GM23338 (cell line): Measurements from ENCODE around the gene CUEDC1. TPM values are rescaled to one million over a fixed set of nuclear protein-coding genes. Genes with fewer than 3 reads are reported as not detected.
A peak's percentile ranks its signal among the peaks of the same experiment; 100 is the strongest.

Experiments
- ATAC-seq: fragments of 200-7000 bp; cut with Tn5 transposase; 3 replicates; pipeline ENCODE4 v1.9.1; 2020
- DNase-seq: peaks from one replicate; pipeline ENCODE4 v3.0.0-alpha.2; 2015; ENCODE audit warnings: low spot score
- H2AFZ ChIP-seq: fragments of 200-600 bp; sonication (generic); 2 replicates; pipeline ENCODE4 v1.8.0; 2016; ENCODE audit warnings: antibody characterized with exemption, mild to moderate bottlenecking, moderate library complexity
- H3F3A ChIP-seq: fragments of 200-600 bp; sonication (generic); replicated peaks from 2 replicates; pipeline ENCODE4 v1.8.0; 2017; ENCODE audit warnings: antibody characterized with exemption, mixed run types, low read depth
- H3K27ac ChIP-seq: fragments of 200-600 bp; sonication (generic); 2 replicates; pipeline ENCODE4 v1.6.1; 2016; ENCODE audit warnings: low read depth
- H3K27me3 ChIP-seq: fragments of 200-600 bp; sonication (generic); 2 replicates; pipeline ENCODE4 v1.8.0; 2016; ENCODE audit warnings: mild to moderate bottlenecking, mixed run types, moderate library complexity; ENCODE audit not compliant: insufficient read depth
- H3K36me3 ChIP-seq: fragments of 200-600 bp; sonication (generic); 2 replicates; pipeline ENCODE4 v1.8.0; 2016; ENCODE audit warnings: mild to moderate bottlenecking; ENCODE audit not compliant: insufficient read depth
- H3K4me1 ChIP-seq: fragments of 200-600 bp; sonication (generic); 2 replicates; pipeline ENCODE4 v1.8.0; 2016; ENCODE audit warnings: mild to moderate bottlenecking, moderate library complexity; ENCODE audit not compliant: insufficient read depth
- H3K4me2 ChIP-seq: fragments of 200-600 bp; sonication (generic); 2 replicates; pipeline ENCODE4 v1.7.1; 2017; ENCODE audit warnings: mixed run types
- H3K4me3 ChIP-seq: fragments of 200-600 bp; sonication (generic); 2 replicates; pipeline ENCODE4 v1.6.1; 2016; ENCODE audit warnings: mixed run types
- H3K79me2 ChIP-seq: fragments of 200-600 bp; sonication (generic); replicated peaks from 2 replicates; pipeline ENCODE4 v1.8.0; 2017; ENCODE audit warnings: mild to moderate bottlenecking; ENCODE audit not compliant: insufficient read depth
- H3K9me2 ChIP-seq: fragments of 200-600 bp; sonication (generic); 2 replicates; pipeline ENCODE4 v1.8.0; 2017; ENCODE audit not compliant: insufficient read depth
- H4K20me1 ChIP-seq: fragments of 200-600 bp; sonication (generic); replicated peaks from 2 replicates; pipeline ENCODE4 v1.8.0; 2017; ENCODE audit warnings: mild to moderate bottlenecking; ENCODE audit not compliant: insufficient read depth
- H3K27ac Mint-ChIP-seq: 2 replicates; pipeline ENCODE4 v1.8.0; 2020; ENCODE audit warnings: inconsistent platforms, mild to moderate bottlenecking, moderate library complexity, mixed read lengths
- H3K27me3 Mint-ChIP-seq: 3 replicates; pipeline ENCODE4 v1.8.0; 2022; ENCODE audit warnings: low read depth, mild to moderate bottlenecking, moderate library complexity, mixed read lengths, inconsistent platforms; ENCODE audit not compliant: insufficient read depth, poor library complexity
- H3K36me3 Mint-ChIP-seq: 3 replicates; pipeline ENCODE4 v1.8.0; 2021; ENCODE audit warnings: low read depth, mild to moderate bottlenecking, inconsistent platforms, moderate library complexity, mixed read lengths
- H3K4me1 Mint-ChIP-seq: 3 replicates; pipeline ENCODE4 v1.8.0; 2020; ENCODE audit warnings: mild to moderate bottlenecking, inconsistent platforms, mixed read lengths
- H3K4me3 Mint-ChIP-seq: 3 replicates; pipeline ENCODE4 v1.8.0; 2021; ENCODE audit warnings: moderate library complexity, mild to moderate bottlenecking, inconsistent platforms, mixed read lengths
- H3K9me3 Mint-ChIP-seq: 3 replicates; pipeline ENCODE4 v1.8.0; 2020; ENCODE audit warnings: moderate library complexity, mild to moderate bottlenecking, inconsistent platforms, mixed read lengths
- CREB1 ChIP-seq: fragments of 250-450 bp; sonication (Bioruptor Pico); IDR thresholded peaks from 2 replicates; pipeline ENCODE4 v1.5.0; 2020; ENCODE audit warnings: low read depth, mild to moderate bottlenecking, moderate library complexity
- CTCF ChIP-seq, 2 experiments: fragments of 200-600 bp in 1 of 2; sonication (generic) in 1 of 2; conservative IDR thresholded peaks; 2 replicates each; pipeline versions ENCODE4 v1.5.1 to v1.6.1; 2016 to 2017; ENCODE audit warnings: antibody characterized with exemption in 2 of 2, low read depth in 2 of 2, mild to moderate bottlenecking in 2 of 2, moderate library complexity in 1 of 2
- ETS1 ChIP-seq: IDR thresholded peaks from 2 replicates; pipeline ENCODE4 v1.6.1; 2016; ENCODE audit warnings: antibody characterized with exemption
- EZH2 ChIP-seq: fragments of 200-600 bp; sonication (generic); IDR thresholded peaks from one replicate; pipeline ENCODE4 v1.8.0; 2017; ENCODE audit warnings: antibody characterized with exemption, mild to moderate bottlenecking, low read depth; ENCODE audit not compliant: unreplicated experiment
- EZH2phosphoT487 ChIP-seq: fragments of 200-600 bp; sonication (generic); IDR thresholded peaks from one replicate; pipeline ENCODE4 v1.8.1; 2018; ENCODE audit warnings: antibody characterized with exemption; ENCODE audit not compliant: unreplicated experiment
- NANOG ChIP-seq: IDR thresholded peaks from 2 replicates; pipeline ENCODE4 v1.6.1; 2016; ENCODE audit warnings: antibody characterized with exemption, borderline replicate concordance
- POLR2AphosphoS5 ChIP-seq: IDR thresholded peaks from 2 replicates; pipeline ENCODE4 v1.6.1; 2016; ENCODE audit warnings: antibody characterized with exemption, low read depth
- REST ChIP-seq: IDR thresholded peaks from one replicate; pipeline ENCODE4 v1.6.1; 2018; ENCODE audit warnings: antibody characterized with exemption; ENCODE audit not compliant: unreplicated experiment
- STAT1 ChIP-seq: IDR thresholded peaks from one replicate; pipeline ENCODE4 v1.6.1; 2016; ENCODE audit warnings: antibody characterized with exemption; ENCODE audit not compliant: unreplicated experiment
- ZNF114 ChIP-seq: fragments of 250-450 bp; sonication (Bioruptor Pico); IDR thresholded peaks from 2 replicates; pipeline ENCODE4 v1.5.0; 2020; ENCODE audit warnings: mild to moderate bottlenecking, moderate library complexity
- ZNF331 ChIP-seq: fragments of 250-450 bp; sonication (Bioruptor Pico); IDR thresholded peaks from 2 replicates; pipeline ENCODE4 v1.5.0; 2020; ENCODE audit warnings: low read depth, mild to moderate bottlenecking, moderate library complexity
- polyA plus RNA-seq: library from polyadenylated mRNA; unstranded; fragments of >200 nt; fragmentation: Nextera tagmentation; extraction: Ambion mirVana; gene quantifications from 2 replicates; pipeline ENCODE4 v1.2.1, GENCODE V29; 2016
- total RNA-seq: library from RNA; depleted of rRNA; stranded (reverse); fragments of >200 nt; shearing (Covaris generic); gene quantifications from 2 replicates; pipeline ENCODE4 v1.2.3, GENCODE V29; 2014

The CUEDC1 gene
- total and polyA plus RNA-seq, 2 experiments from 2014 or later: 3.0 to 7.7 TPM

DNA sequence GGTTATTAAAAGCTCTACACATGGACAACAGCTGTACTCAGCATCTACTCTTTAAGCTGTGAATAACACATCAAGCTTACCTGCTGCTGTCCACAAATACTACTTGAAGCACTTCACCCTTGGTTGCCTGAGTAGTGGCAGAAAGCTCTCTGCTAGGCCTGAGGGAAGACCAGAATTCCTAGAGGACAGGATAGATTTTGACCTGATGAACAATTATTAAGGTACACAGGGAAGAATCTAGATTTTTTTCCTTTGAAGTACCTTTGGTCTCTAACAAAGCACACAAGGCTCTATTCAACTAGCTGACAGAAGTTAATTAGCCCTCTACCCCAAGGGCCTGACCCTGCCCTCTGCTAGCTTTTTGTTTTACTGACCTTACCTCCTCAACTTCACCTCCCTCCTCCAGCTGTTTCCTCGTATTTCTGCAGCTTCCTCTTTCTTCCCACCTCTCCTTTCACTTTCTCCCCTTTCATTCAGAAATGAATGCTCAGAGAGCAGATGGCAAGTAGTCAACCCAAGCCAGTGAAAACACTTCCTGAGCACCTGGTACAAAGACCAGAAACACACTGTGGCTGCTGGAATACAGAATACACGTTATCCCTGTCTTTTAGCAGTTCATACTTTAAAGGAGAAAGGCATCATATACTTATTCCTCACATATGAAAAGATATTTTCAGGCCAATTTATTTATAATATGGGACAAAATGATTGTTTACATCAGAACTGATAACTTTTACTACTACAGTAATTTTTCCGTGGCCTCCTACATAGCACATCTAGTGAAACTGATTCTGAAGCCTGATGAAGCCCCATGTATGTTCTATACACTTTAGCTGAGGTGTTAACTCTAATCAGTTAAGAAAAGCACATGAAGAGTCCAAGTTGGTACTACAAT lies 38.5 kb upstream of the CUEDC1 start:
- H3K36me3 Mint-ChIP-seq: peaks cover 31% of the 10 kb centered on the region; the same call in 2 of the 3 replicates

GRCh38 chr17:57991537-57991936 lies 36.3 kb upstream of the CUEDC1 start:
- Histone ChIP-seq H3K27me3 (no peaks in the 10 kb centered on the region), H2AFZ (no peak overlapping the region), H3K4me3 (no peak overlapping the region), H3K4me1 (peaks cover 17% of the 10 kb centered on the region), H3F3A (peaks cover 6% of the 10 kb centered on the region), H3K36me3 (no peaks in the 10 kb centered on the region), H3K9me2 (no peaks in the 10 kb centered on the region), H4K20me1 (0 out of 2 replicates have a peak, but pooled peaks cover 5% of the 10 kb centered on the region), H3K4me2 (no peak overlapping the region), H3K79me2 (peaks cover 9% of the 10 kb centered on the region), H3K27ac (no peak overlapping the region)
- Mint-ChIP-seq H3K36me3 (peaks cover 11% of the 10 kb centered on the region; the same call in 2 of the 3 replicates), H3K4me3 (no peak overlapping the region), H3K9me3 (no peaks in the 10 kb centered on the region; the same call in 2 of the 3 replicates), H3K4me1 (peaks cover 54% of the 10 kb centered on the region), H3K27ac (no peak overlapping the region), H3K27me3 (peaks cover 11% of the 10 kb centered on the region)
- no peak for ATAC-seq
- DNase-seq: no peak
- TF ChIP-seq EZH2 (no peak), ZNF331 (no peak), CTCF (conservative IDR thresholded peaks at IDR 0.05; ENCODE audit: low read depth in 2 of 2) (no peak), STAT1 (no peak), CREB1 (no peak), ZNF114 (CRISPR knock-in tag) (no peak), NANOG (no peak), EZH2phosphoT487 (no peak), REST (no peak), POLR2AphosphoS5 (no peak)

More for the DNA sequence above, 38.5 kb upstream of the CUEDC1 start:
- Histone ChIP-seq H3K4me1 (peaks cover 16% of the 10 kb centered on the region), H3K36me3 (no peaks in the 10 kb centered on the region; the same call in 1 of the 2 replicates), H3K4me3 (no peak overlapping the region), H3K9me2 (no peaks in the 10 kb centered on the region), H3F3A (peaks cover 5% of the 10 kb centered on the region), H3K27me3 (no peaks in the 10 kb centered on the region), H2AFZ (no peak overlapping the region), H3K4me2 (no peak overlapping the region), H3K79me2 (no peaks in the 10 kb centered on the region), H3K27ac (no peak overlapping the region), H4K20me1 (peaks cover 5% of the 10 kb centered on the region)
- peak; percentile 14 for ATAC-seq
- DNase-seq: no peak
- peaks cover 5% of the 10 kb centered on the region for H3K27me3 Mint-ChIP-seq
- no peak overlapping the region for H3K4me3 Mint-ChIP-seq
- TF ChIP-seq ZNF114 (CRISPR knock-in tag): no peak
- TF ChIP-seq POLR2AphosphoS5: 0 out of 2 replicates have a peak, but pooled peaks have one; percentile 9
- no peak for TF ChIP-seq ETS1
- peak overlapping the region; percentile 80; the same call in 1 of the 2 replicates for H3K27ac Mint-ChIP-seq
- H3K9me3 Mint-ChIP-seq: no peaks in the 10 kb centered on the region
- peaks cover 51% of the 10 kb centered on the region for H3K4me1 Mint-ChIP-seq
